PC-3 (cell line): ENCODE results near the gene CCDC192. TPM values are rescaled to one million over a fixed set of nuclear protein-coding genes. Genes with fewer than 3 reads are reported as not detected.

Experiments used
- ATAC-seq: fragments of 200-7000 bp; cut with Tn5 transposase; 2 replicates; pipeline ENCODE4 v1.9.1; 2020; ENCODE audit warnings: mild to moderate bottlenecking, moderate library complexity
- BruUV-seq: library from RNA; stranded (reverse); fragments of 400-500 nt; replicated peaks from 2 replicates; lab custom pipeline; 2021; lab: Mats Ljungman, UMichigan
- CTCF ChIA-PET: fragments of 300-600 bp; sonication (Branson Sonifier 250); formaldehyde crosslinking; loops from one replicate; lab custom pipeline; 2022; ENCODE audit warnings: antibody characterized with exemption; lab: Charles Lee
- POLR2A ChIA-PET: fragments of 300-600 bp; sonication (Branson Sonifier 250); formaldehyde crosslinking; loops from one replicate; lab custom pipeline; 2022; ENCODE audit warnings: antibody characterized with exemption; ENCODE audit not compliant: unreplicated experiment; lab: Charles Lee
- DNase-seq: peaks from one replicate; pipeline ENCODE4 v3.0.0-alpha.2; 2015
- H2AFZ ChIP-seq: fragments of 300-600 bp; sonication (generic); 2 replicates; pipeline ENCODE4 v1.6.0; 2016; ENCODE audit warnings: antibody characterized with exemption, low read length
- H3F3A ChIP-seq: fragments of 300-600 bp; sonication (generic); one replicate; pipeline ENCODE4 v1.6.0; 2017; ENCODE audit warnings: antibody characterized with exemption, low read length, control low read depth, mild to moderate bottlenecking; ENCODE audit not compliant: unreplicated experiment
- H3K27ac ChIP-seq: fragments of 300-600 bp; sonication (generic); 2 replicates; pipeline ENCODE4 v1.5.1; 2016; ENCODE audit warnings: mild to moderate bottlenecking, low read length
- H3K27me3 ChIP-seq: fragments of 300-600 bp; sonication (generic); 2 replicates; pipeline ENCODE4 v1.6.1; 2016; ENCODE audit warnings: low read length, mixed read lengths
- H3K36me3 ChIP-seq: fragments of 300-600 bp; sonication (generic); 2 replicates; pipeline ENCODE4 v1.6.1; 2016; ENCODE audit warnings: low read depth, mixed run types, low read length, mixed read lengths
- H3K4me1 ChIP-seq: fragments of 300-600 bp; sonication (generic); 2 replicates; pipeline ENCODE4 v1.5.1; 2016; ENCODE audit warnings: low read length; ENCODE audit not compliant: insufficient read depth
- H3K4me2 ChIP-seq: fragments of 300-600 bp; sonication (generic); 2 replicates; pipeline ENCODE4 v1.6.0; 2016; ENCODE audit warnings: low read length
- H3K4me3 ChIP-seq: fragments of 300-600 bp; sonication (generic); 2 replicates; pipeline ENCODE4 v1.5.1; 2016; ENCODE audit warnings: mild to moderate bottlenecking, low read length, mixed read lengths
- H3K79me2 ChIP-seq: fragments of 300-600 bp; sonication (generic); 2 replicates; pipeline ENCODE4 v1.6.1; 2017; ENCODE audit warnings: low read length, mixed read lengths
- H3K9ac ChIP-seq: fragments of 300-600 bp; sonication (generic); 2 replicates; pipeline ENCODE4 v1.6.0; 2016; ENCODE audit warnings: mild to moderate bottlenecking, low read length
- H3K9me2 ChIP-seq: fragments of 300-600 bp; sonication (generic); replicated peaks from 2 replicates; pipeline ENCODE4 v1.6.1; 2016; ENCODE audit warnings: mixed run types, low read length, mixed read lengths
- H3K9me3 ChIP-seq: fragments of 300-600 bp; sonication (generic); 2 replicates; pipeline ENCODE4 v1.6.1; 2016; ENCODE audit warnings: low read length, mixed read lengths
- H4K20me1 ChIP-seq: fragments of 300-600 bp; sonication (generic); 2 replicates; pipeline ENCODE4 v1.6.1; 2016; ENCODE audit warnings: low read length, mixed read lengths
- CTCF ChIP-seq: fragments of 300-600 bp; sonication (generic); conservative IDR thresholded peaks from 2 replicates; pipeline ENCODE4 v1.5.1; 2017; ENCODE audit warnings: antibody characterized with exemption, low read depth, mild to moderate bottlenecking, low read length
- EZH2 ChIP-seq: fragments of 300-600 bp; sonication (generic); IDR thresholded peaks from one replicate; pipeline ENCODE4 v1.6.1; 2017; ENCODE audit warnings: antibody characterized with exemption, mild to moderate bottlenecking, low read length; ENCODE audit not compliant: unreplicated experiment
- EZH2phosphoT487 ChIP-seq: fragments of 300-600 bp; sonication (generic); IDR thresholded peaks from 2 replicates; pipeline ENCODE4 v1.6.1; 2018; ENCODE audit warnings: mild to moderate bottlenecking, antibody characterized with exemption, low read length, borderline replicate concordance
- intact Hi-C: fragments of 100-400 bp; cut with micrococcal nuclease; formaldehyde crosslinking; loops from 2 replicates; pipeline ENCODE4 v1.9.0; 2023
- total RNA-seq: library from RNA; depleted of rRNA; stranded (reverse); fragments of >200 nt; gene quantifications from 2 replicates; pipeline ENCODE4 v1.2.3, GENCODE V29; 2014

Gene CCDC192
- total RNA-seq, 1 experiment from 2014 or later, result not detected

GRCh38 chr5:127766676-127767335 lies 63.6 kb downstream of the CCDC192 start:
- POLR2A ChIA-PET, result no interaction called here
- no peak overlapping the region for H3K4me3 ChIP-seq
- H3F3A ChIP-seq, result no peaks in the 10 kb centered on the region
- intact Hi-C loops, result no loop called here
- H3K36me3 ChIP-seq, result no peaks in the 10 kb centered on the region
- TF ChIP-seq CTCF (no peak), EZH2phosphoT487 (no peak), EZH2 (no peak)
- H3K27ac ChIP-seq, result no peak overlapping the region
- DNase-seq, result no peak
- no peak overlapping the region for H3K9ac ChIP-seq
- no peaks in the 10 kb centered on the region for H3K4me1 ChIP-seq
- H3K9me3 ChIP-seq, result no peaks in the 10 kb centered on the region
- no TSS peak for BruUV-seq
- CTCF ChIA-PET, result no interaction called here
- no peaks in the 10 kb centered on the region for H4K20me1 ChIP-seq
- H3K79me2 ChIP-seq, result no peaks in the 10 kb centered on the region
- ATAC-seq, result no peak
- no peak overlapping the region for H2AFZ ChIP-seq
- H3K9me2 ChIP-seq, result no peaks in the 10 kb centered on the region
- H3K27me3 ChIP-seq, result no peaks in the 10 kb centered on the region
- H3K4me2 ChIP-seq, result no peak overlapping the region

- Histone ChIP-seq H3K27me3 (no peaks in the 10 kb centered on the region), H3F3A (no peaks in the 10 kb centered on the region), H2AFZ (no peak overlapping the region), H3K79me2 (no peaks in the 10 kb centered on the region), H3K9ac (no peak overlapping the region), H3K36me3 (no peaks in the 10 kb centered on the region), H4K20me1 (no peaks in the 10 kb centered on the region), H3K9me2 (no peaks in the 10 kb centered on the region), H3K4me3 (no peak overlapping the region), H3K27ac (no peak overlapping the region), H3K4me1 (no peaks in the 10 kb centered on the region), H3K9me3 (no peaks in the 10 kb centered on the region), H3K4me2 (no peak overlapping the region)
- ATAC-seq (no peak), DNase-seq (no peak)
- TF ChIP-seq EZH2, result no peak
- TF ChIP-seq CTCF, result no peak
- TF ChIP-seq EZH2phosphoT487, result no peak
- ChIA-PET CTCF (no interaction called here), POLR2A (no interaction called here)
- no TSS peak for BruUV-seq
- intact Hi-C loops, result no loop called here
Measured at GRCh38 chr5:127769386-127769785, 66.2 kb downstream of the CCDC192 start.

GRCh38 chr5:127770272-127770671 lies 67.1 kb downstream of the CCDC192 start:
- Histone ChIP-seq H4K20me1 (no peaks in the 10 kb centered on the region), H3K4me3 (no peak overlapping the region), H3K27me3 (no peaks in the 10 kb centered on the region), H3K9me3 (no peaks in the 10 kb centered on the region), H3K79me2 (no peaks in the 10 kb centered on the region), H3K27ac (no peak overlapping the region), H3K9me2 (no peaks in the 10 kb centered on the region), H3K36me3 (no peaks in the 10 kb centered on the region), H3K9ac (no peak overlapping the region), H3K4me1 (no peaks in the 10 kb centered on the region), H3F3A (no peaks in the 10 kb centered on the region), H3K4me2 (no peak overlapping the region), H2AFZ (no peak overlapping the region)
- no TSS peak for BruUV-seq
- intact Hi-C loops, result no loop called here
- no peak for TF ChIP-seq EZH2
- no peak for TF ChIP-seq EZH2phosphoT487
- POLR2A ChIA-PET, result no interaction called here
- DNase-seq (no peak), ATAC-seq (no peak)
- CTCF ChIA-PET, result no interaction called here
